Lung microvascular endothelial cell (primary cell): ENCODE measurements around the gene SKA2. TPM values are rescaled to one million over a fixed set of nuclear protein-coding genes. Genes with fewer than 3 reads are reported as not detected.
"Not testable (repeated sequence)": the region's sequence is repeated elsewhere in the genome, so short reads cannot be mapped to it uniquely, and the experiment has no call there.

Source experiments
- DNase-seq, 2 donors: peaks; one replicate each; pipeline versions ENCODE4 v3.0.0 to v3.0.0-alpha.2; 2010; ENCODE audit warnings: low read depth in 2 of 2
- total RNA-seq: library from RNA; depleted of rRNA; stranded (reverse); fragments of >200 nt; gene quantifications from 2 replicates; pipeline ENCODE4 v1.2.1, GENCODE V29; 2014

SKA2 gene, protein sequence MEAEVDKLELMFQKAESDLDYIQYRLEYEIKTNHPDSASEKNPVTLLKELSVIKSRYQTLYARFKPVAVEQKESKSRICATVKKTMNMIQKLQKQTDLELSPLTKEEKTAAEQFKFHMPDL
- 29.8 and 40.3 TPM in 2 replicates for total RNA-seq

- DNase-seq = peak in 1 of 2 donors; percentile 100
These were observed at the start of gene SKA2 for GRCh38 chr17:59154721-59155438. Gene SKA2 (minus strand): TSS chr17:59155186. CDS start chr17:59155163, 23 bp downstream.

DNA sequence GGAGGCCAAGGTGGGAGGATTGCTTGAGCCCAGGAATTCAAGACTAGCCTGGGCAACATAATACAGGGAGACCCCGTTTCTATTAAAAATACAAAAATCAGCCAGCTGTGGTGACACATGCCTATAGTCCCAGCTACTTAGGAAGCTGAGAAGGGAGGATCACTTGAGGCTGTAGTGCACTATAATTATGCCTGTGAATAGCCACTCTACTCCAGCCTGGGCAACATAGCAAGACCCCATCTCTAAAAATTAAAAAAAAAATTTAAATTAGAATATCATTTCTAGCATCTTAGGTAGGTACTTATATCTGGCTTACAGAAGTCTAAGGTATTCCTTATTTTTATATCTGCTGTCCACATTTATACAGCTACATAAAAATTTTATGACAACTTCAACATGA lies 47.3 kb upstream of the SKA2 start:
- DNase-seq = no peak

- DNase-seq = no peak
These were observed 44.4 kb upstream of the SKA2 start for GRCh38 chr17:59199398-59199797.

- DNase-seq = no peak
These were observed 38.4 kb upstream of the SKA2 start for GRCh38 chr17:59193336-59193862.

- no peak for DNase-seq
These were observed 35.8 kb upstream of the SKA2 start for GRCh38 chr17:59190806-59191205.

DNA sequence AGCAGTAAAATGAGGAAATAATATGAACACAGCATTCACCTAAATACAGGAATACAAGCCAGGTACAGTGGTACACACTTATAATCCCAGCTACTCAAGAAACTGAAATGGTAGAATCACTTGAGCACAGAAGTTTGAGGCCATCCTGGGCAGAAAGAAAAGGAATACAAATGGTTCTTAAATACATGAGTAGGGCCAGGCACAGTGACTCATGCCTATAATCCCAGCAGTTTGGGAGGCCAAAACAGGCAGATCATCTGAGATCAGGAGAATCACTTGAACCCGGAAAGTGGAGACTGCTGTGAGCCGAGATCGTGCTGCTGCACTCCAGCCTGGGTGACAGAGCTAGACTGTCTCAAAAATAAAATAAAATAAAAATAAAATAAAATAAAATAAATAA lies 31.9 kb upstream of the SKA2 start:
- no peak for DNase-seq

DNA sequence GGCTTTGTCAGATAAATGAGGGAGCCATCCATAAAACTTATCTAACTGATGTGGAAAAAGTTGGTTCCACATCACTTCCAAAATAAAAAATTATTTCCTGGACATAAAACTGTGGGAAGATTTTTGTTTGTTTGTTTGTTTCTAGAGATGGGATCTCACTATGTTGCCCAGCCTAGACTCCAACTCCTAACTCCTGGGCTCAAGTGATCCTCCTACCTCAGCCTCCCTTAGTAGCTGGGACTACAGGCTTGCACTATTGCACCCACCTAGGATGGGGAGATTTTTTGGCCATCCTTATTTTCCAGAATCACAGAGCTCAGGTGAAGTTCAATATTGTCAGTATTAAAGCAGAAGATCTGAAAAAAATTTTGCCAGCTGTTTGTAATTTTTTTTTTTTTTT lies 31.0 kb upstream of the SKA2 start:
- no peak for DNase-seq

DNA sequence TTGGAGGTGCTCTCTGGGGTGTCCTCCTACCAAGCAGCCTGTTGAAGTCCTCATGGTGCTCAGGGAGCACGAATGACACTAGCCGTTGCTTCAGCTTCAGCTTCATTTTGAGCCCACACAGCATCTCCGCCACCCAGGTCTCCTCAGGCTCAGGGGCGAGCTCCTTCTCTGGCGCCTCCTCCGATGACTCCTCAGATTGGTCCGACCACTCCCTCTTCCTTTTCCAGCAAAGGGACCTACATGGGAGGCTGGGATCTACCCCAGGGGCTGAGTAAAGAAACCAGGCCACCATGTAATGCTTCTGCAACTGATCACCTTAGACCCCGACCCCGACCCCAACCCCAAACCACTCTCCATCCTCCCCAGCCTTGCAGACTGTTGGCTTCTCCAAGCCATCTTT lies 26.5 kb upstream of the SKA2 start:
- DNase-seq = no peak

DNA sequence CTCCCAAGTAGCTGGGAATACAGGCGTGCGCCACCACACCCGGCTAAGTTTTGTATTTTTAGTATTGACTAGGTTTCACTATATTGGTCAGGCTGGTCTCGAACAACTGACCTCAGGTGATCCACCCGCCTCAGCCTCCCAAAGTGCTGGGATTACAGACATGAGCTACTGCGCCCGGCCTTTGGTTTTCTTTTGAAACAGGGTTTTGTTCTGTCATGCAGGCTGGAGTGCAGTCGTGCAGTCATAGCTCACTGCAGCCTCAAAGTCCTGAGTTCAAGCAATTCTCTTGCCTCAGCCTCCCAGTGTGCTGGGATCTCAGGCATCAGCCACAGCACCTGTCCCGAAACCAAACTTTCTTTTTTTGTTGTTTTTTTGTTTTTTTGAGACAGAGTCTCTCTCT lies 25.6 kb upstream of the SKA2 start:
- no peak for DNase-seq

DNA sequence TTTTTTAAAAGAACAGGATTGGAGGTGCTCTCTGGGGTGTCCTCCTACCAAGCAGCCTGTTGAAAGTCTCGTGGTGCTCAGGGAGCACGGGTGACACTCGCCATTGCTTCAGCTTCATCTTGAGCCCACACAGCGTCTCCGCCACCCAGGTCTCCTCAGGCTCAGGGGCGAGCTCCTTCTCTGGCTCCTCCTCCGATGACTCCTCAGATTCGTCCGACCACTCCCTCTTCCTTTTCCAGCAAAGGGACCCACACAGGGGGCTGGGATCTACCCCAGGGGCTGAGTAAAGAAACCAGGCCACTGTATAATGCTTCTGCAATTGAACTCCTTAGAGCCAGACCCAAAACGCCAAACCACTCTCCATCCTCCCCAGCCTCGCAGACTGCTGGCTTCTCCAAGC lies 24.6 kb upstream of the SKA2 start:
- not testable (repeated sequence) for DNase-seq

DNA sequence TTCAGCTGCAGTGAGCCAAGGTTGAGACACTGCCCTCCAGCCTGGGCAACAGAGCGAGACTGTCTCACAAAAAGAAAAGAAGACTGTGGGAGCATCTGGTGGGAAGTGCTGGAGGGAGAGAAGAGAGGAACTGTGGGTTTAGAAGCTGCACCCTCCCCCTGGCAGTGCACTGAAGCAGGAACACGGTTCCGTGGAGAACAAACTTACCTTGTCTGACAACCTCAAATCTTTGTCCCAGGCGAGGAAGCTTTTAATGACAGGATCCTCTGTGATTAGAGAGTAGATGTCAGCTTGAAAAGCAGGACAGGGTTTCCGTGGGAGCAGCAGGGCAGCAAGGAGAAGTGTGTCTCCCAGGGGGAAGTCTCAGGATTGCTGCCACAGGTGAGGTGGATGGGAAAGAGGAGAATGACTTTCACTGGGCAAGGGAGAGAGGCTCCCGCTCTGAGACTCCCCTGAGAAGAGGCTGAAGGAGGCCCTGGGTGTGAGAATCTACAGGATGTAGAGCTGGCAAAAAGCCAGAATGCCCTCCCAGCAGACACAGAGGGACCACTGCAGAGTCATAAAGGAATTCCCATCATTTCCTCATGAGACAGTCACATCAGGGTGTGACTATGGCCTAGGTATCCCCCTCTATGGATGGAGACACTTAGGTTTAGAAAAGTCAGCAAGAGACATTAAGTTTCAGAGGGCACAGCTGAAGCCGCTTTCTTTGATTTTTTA lies 23.4 kb upstream of the SKA2 start:
- peak in 1 of 2 donors; percentile 5 for DNase-seq

DNA sequence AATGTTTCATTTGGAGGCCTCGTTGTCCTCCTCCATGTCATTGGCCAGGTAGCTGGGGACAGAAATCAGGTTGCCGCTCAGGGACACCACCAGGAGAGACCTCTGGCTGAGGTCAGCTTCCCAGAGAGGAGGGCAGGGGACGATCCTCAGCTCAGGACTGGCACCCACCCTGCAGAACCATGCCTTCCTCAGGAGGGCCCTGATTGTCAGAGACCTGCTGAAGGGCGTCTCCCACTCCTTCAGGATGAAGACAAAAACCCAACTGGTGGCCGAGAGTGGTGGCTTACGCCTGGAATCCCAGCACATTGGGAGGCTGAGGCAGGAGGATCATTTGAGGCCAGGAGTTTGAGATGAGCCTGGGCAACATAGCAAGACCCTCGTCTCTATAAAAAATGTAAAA lies 20.1 kb upstream of the SKA2 start:
- no peak for DNase-seq

DNA sequence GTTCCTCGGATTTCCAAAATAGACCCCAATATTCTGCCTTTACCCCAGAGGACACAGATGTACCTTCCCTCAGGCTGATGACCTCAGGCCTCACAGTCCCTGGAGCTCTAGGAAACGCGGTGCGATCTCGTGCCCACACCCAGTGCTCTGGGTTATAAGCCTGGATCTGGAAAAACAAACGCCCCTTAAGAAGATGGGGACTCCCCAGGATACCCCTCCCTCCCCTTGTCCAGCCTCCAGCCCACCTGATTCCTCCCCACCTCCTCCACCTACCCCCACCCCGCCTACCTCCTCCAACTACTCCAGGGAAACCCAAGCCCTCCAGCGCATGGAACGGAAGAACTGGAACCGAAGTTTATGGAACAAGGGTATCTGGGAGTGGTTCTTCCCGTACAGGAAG lies 19.7 kb upstream of the SKA2 start:
- no peak for DNase-seq

DNA sequence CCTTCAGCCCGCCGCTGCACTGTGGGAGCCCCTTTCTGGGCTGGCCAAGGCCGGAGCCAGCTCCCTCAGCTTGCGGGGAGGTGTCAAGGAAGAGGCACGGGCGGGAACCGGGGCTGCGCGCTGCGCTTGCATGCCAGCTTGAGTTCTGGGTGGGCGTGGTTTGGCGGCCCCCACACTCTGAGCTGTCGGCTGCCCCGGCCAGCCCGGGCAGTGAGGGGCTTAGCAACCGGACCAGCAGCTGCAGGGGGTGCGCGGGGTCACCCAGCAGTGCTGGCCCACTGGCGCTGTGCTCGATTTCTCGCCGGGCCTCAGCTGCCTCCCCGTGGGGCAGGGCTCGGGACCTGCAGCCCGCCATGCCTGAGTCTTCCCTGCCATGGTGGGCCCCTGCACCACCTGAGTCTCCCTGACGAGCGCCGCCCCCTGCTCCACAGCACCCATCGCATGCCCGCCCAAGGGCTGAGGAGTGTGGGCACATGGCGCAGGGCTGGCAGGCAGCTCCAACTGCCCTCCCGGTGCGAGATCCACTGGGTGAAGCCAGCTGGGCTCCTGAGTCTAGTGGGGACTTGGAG lies 17.5 kb upstream of the SKA2 start:
- no peak for DNase-seq

- DNase-seq = peak in 1 of 2 donors; percentile 55
These were observed 12.6 kb upstream of the SKA2 start for GRCh38 chr17:59167571-59168001.

- peak; percentile 47 to 71 for DNase-seq
These were observed 11.0 kb upstream of the SKA2 start for GRCh38 chr17:59165933-59166342.

DNA sequence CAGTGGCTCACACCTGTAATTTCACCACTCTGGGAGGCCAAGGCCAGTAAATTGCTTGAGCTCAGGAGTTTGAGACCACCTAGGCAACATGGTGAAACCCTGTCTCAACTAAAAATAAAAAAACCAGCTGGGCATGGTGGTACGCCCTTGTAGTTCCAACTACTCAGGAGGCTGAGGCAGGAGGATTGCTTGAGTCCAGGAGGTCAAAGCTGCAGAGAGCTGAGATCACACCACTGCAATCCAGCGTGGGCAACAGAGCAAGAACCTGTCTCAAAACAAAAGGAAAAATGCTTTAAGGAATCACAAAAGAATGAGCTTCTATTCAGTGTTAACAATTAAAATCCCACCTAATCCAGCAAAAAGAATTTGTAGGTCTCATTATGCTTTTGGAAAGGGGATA lies 6.5 kb upstream of the SKA2 start:
- no peak for DNase-seq

DNA sequence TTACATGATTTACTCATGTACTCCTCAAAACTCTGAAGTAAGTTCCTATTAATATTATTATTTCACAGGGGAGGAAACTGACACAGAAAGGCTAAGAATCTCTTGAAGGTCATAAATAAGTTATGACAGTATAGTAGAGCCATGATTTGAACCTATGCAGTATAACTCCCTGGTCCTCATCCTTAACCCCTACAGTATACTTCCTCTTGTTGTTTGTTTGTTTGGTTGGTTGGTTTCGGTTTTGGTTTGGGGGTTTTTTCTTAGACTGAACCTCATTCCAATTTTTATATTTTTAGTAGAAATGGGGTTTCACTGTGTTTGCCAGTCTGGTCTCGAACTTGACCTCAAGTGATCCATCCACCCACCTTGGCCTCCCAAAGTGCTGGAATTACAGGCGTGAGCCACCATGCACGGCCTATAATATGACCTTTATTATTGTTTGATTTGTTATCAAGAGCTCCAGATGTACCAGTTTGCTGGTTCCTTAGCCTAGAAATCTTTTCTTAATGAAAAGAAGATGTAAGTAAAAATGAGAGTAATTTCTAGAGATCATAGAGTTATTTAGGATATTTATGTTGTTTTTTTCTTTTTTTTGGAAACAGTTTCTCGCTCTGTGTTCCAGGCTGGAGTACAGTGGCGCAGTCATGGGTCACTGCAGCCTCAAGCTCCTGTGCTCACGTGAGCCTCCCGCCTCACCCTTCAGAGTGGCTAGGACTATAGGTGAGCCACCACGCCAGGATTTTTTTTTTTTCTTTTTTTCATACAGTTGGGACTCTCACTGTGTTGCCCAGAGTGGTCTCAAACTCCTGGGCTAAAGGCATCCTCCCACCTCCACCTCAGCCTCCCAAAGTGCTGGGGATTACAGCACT lies 5.4 kb upstream of the SKA2 start:
- DNase-seq = peak; percentile 29 to 45

- peak; percentile 23 to 100 for DNase-seq
These were observed 622 bp upstream of the SKA2 start, which contains the start of gene PRR11 for GRCh38 chr17:59155439-59156177. Gene PRR11 (plus strand): TSS chr17:59155746. CDS start chr17:59169753, 14,007 bp downstream.

DNA sequence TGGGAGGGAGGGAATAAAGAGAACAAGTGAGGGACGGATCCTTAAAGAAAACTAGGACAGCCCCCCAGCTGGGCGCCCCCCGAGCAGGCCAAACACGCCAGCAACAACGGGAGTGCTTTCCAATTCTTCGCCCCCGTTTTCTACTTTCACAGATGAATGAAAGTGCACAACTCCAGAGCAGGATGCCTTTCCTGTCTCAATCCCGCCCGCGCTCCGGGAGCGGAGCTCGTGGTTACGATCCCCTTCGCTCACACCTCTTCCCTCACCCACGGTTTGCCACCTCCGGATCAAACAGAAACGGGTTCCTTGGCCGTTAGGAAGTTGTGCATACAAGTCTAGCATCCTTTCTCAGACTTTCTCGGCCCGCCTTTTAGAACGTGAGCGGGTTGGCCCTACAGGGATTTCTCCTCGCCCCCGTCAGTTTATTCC lies 680 bp downstream of the SKA2 start:
- peak; percentile 50 to 60 for DNase-seq
